DOHH2 (cell line): ENCODE measurements around the gene PEX14.

Source experiments
- H3F3A ChIP-seq: fragments of 200-600 bp; sonication (generic), shearing (Covaris generic); 2 replicates; pipeline ENCODE4 v1.6.0; 2016; ENCODE audit warnings: antibody characterized with exemption, mild to moderate bottlenecking; ENCODE audit not compliant: control insufficient read depth, insufficient read depth
- H3K27ac ChIP-seq: fragments of 200-600 bp; sonication (generic); 2 replicates; pipeline ENCODE4 v1.5.1; 2014; ENCODE audit warnings: low read depth, mild to moderate bottlenecking, low read length, moderate library complexity
- H3K27me3 ChIP-seq: fragments of 200-600 bp; sonication (generic); 2 replicates; pipeline ENCODE4 v1.6.1; 2014; ENCODE audit warnings: mild to moderate bottlenecking, low read length, mixed read lengths; ENCODE audit not compliant: control insufficient read depth
- H3K36me3 ChIP-seq: fragments of 200-600 bp; sonication (generic); 2 replicates; pipeline ENCODE4 v1.6.1; 2014; ENCODE audit warnings: mild to moderate bottlenecking, low read length, moderate library complexity, mixed read lengths; ENCODE audit not compliant: control insufficient read depth
- H3K4me1 ChIP-seq: fragments of 200-600 bp; sonication (generic); 2 replicates; pipeline ENCODE4 v1.6.1; 2014; ENCODE audit warnings: mild to moderate bottlenecking, low read length, mixed read lengths; ENCODE audit not compliant: control insufficient read depth
- H3K4me2 ChIP-seq: fragments of 200-600 bp; sonication (generic); 2 replicates; pipeline ENCODE4 v1.6.0; 2014; ENCODE audit warnings: mild to moderate bottlenecking, low read length, moderate library complexity
- H3K4me3 ChIP-seq: fragments of 200-600 bp; sonication (generic); 2 replicates; pipeline ENCODE4 v1.5.1; 2014; ENCODE audit warnings: mild to moderate bottlenecking, low read length, mixed read lengths
- H3K79me2 ChIP-seq: fragments of 200-600 bp; sonication (generic); 2 replicates; pipeline ENCODE4 v1.6.1; 2014; ENCODE audit warnings: mild to moderate bottlenecking, low read length, mixed read lengths; ENCODE audit not compliant: control insufficient read depth
- H3K9me2 ChIP-seq: fragments of 200-600 bp; sonication (generic); replicated peaks from 2 replicates; pipeline ENCODE4 v1.6.1; 2014; ENCODE audit warnings: mild to moderate bottlenecking, low read length, mixed read lengths; ENCODE audit not compliant: control insufficient read depth
- H3K9me3 ChIP-seq: fragments of 200-600 bp; sonication (generic); 2 replicates; pipeline ENCODE4 v1.6.1; 2014; ENCODE audit warnings: antibody characterized with exemption, low read length, mixed read lengths; ENCODE audit not compliant: control insufficient read depth, insufficient read depth
- H4K20me1 ChIP-seq: fragments of 200-600 bp; sonication (generic); 2 replicates; pipeline ENCODE4 v1.6.0; 2014; ENCODE audit warnings: low read depth, mild to moderate bottlenecking, antibody characterized with exemption, low read length, moderate library complexity; ENCODE audit not compliant: control insufficient read depth, insufficient read depth
- EZH2phosphoT487 ChIP-seq: fragments of 200-600 bp; sonication (generic); IDR thresholded peaks from 2 replicates; pipeline ENCODE4 v1.6.1; 2017; ENCODE audit warnings: borderline replicate concordance, mild to moderate bottlenecking, antibody characterized with exemption, low read length, moderate library complexity, mixed read lengths
- TF ChIP-seq, protein P1 (sequence below): fragments of 200-600 bp; sonication (generic); IDR thresholded peaks from one replicate; pipeline ENCODE4 v1.5.1; 2014; ENCODE audit warnings: antibody characterized with exemption, mild to moderate bottlenecking, low read depth, low read length; ENCODE audit not compliant: poor library complexity, severe bottlenecking

Gene PEX14

GRCh38 chr1:10457875-10458274 is 16.9 kb upstream of the PEX14 start:
- Histone ChIP-seq H3K79me2 (no peaks in the 10 kb centered on the region), H3K9me3 (no peaks in the 10 kb centered on the region), H3K36me3 (peaks cover 31% of the 10 kb centered on the region), H3F3A (0 out of 2 replicates have a peak, but pooled peaks cover 2% of the 10 kb centered on the region), H3K9me2 (no peaks in the 10 kb centered on the region), H3K27me3 (no peaks in the 10 kb centered on the region), H3K27ac (no peak overlapping the region), H4K20me1 (no peaks in the 10 kb centered on the region), H3K4me1 (peaks cover 7% of the 10 kb centered on the region; the same call in 1 of the 2 replicates), H3K4me2 (no peak overlapping the region), H3K4me3 (no peak overlapping the region)
- TF ChIP-seq, protein P1, sequence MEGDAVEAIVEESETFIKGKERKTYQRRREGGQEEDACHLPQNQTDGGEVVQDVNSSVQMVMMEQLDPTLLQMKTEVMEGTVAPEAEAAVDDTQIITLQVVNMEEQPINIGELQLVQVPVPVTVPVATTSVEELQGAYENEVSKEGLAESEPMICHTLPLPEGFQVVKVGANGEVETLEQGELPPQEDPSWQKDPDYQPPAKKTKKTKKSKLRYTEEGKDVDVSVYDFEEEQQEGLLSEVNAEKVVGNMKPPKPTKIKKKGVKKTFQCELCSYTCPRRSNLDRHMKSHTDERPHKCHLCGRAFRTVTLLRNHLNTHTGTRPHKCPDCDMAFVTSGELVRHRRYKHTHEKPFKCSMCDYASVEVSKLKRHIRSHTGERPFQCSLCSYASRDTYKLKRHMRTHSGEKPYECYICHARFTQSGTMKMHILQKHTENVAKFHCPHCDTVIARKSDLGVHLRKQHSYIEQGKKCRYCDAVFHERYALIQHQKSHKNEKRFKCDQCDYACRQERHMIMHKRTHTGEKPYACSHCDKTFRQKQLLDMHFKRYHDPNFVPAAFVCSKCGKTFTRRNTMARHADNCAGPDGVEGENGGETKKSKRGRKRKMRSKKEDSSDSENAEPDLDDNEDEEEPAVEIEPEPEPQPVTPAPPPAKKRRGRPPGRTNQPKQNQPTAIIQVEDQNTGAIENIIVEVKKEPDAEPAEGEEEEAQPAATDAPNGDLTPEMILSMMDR = no peak
- no peak for TF ChIP-seq EZH2phosphoT487

DNA sequence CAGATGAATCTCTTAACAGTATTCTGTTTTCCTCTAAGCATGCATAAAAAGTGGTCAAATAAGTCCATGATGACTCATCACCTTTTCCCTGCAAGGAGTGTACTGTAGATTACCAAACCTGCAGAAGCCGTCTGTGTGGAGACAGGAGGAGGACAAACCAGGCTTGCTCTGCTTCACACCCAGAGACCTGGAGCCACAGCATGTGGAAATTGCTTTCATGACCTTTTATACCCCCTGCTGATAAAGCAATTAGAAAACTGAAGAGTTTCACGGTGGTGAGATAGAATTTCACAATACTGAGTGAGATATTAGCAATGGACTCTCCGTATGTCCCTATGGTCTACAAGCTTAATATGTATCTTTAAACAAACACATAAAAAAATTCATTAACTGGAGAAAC is 15.6 kb upstream of the PEX14 start:
- H3K9me2 ChIP-seq = no peaks in the 10 kb centered on the region
- H4K20me1 ChIP-seq = no peaks in the 10 kb centered on the region
- peaks cover 37% of the 10 kb centered on the region for H3K36me3 ChIP-seq
- H3K27me3 ChIP-seq = no peaks in the 10 kb centered on the region
- no peak overlapping the region for H3K4me2 ChIP-seq
- no peak overlapping the region for H3K4me3 ChIP-seq
- no peaks in the 10 kb centered on the region for H3K79me2 ChIP-seq
- H3K9me3 ChIP-seq = no peaks in the 10 kb centered on the region
- H3K27ac ChIP-seq = no peak overlapping the region
- TF ChIP-seq, protein P1 = no peak
- no peak for TF ChIP-seq EZH2phosphoT487
- H3F3A ChIP-seq = 0 out of 2 replicates have a peak, but pooled peaks cover 2% of the 10 kb centered on the region
- peaks cover 7% of the 10 kb centered on the region; the same call in 1 of the 2 replicates for H3K4me1 ChIP-seq

- TF ChIP-seq, protein P1 = no peak
- no peak for TF ChIP-seq EZH2phosphoT487
- Histone ChIP-seq H3K4me2 (no peak overlapping the region), H3K27ac (no peak overlapping the region), H3K9me3 (no peaks in the 10 kb centered on the region), H4K20me1 (peaks cover 4% of the 10 kb centered on the region; the same call in 1 of the 2 replicates), H3K27me3 (no peaks in the 10 kb centered on the region), H3K79me2 (peaks cover 29% of the 10 kb centered on the region), H3K9me2 (no peaks in the 10 kb centered on the region), H3F3A (no peaks in the 10 kb centered on the region), H3K4me3 (no peak overlapping the region), H3K36me3 (peaks cover 71% of the 10 kb centered on the region), H3K4me1 (peaks cover 7% of the 10 kb centered on the region)
These were observed 7.7 kb upstream of the PEX14 start for GRCh38 chr1:10467078-10467477.
